GM12864 (cell line): ENCODE measurements around the gene SV2C.

Experiments
- DNase-seq: peaks from one replicate; pipeline ENCODE4 v3.0.0-alpha.2; 2011; ENCODE audit warnings: low read depth
- H3K4me3 ChIP-seq: 2 replicates; pipeline ENCODE4 v1.5.1; 2011; ENCODE audit warnings: mild to moderate bottlenecking, low read depth, low read length, control low read depth
- CTCF ChIP-seq: IDR thresholded peaks from 2 replicates; pipeline ENCODE4 v1.5.1; 2011; ENCODE audit warnings: low read depth, mild to moderate bottlenecking, moderate library complexity, low read length, control low read depth, inconsistent platforms; ENCODE audit errors: missing control alignments

SV2C gene

GRCh38 chr5:76337953-76338451, 254.8 kb downstream of the SV2C start:
- no peak for DNase-seq
- TF ChIP-seq CTCF = peak; percentile 58
- H3K4me3 ChIP-seq = no peak overlapping the region

GRCh38 chr5:76339919-76340318, 256.7 kb downstream of the SV2C start:
- DNase-seq = no peak
- no peak overlapping the region for H3K4me3 ChIP-seq
- no peak for TF ChIP-seq CTCF

DNA sequence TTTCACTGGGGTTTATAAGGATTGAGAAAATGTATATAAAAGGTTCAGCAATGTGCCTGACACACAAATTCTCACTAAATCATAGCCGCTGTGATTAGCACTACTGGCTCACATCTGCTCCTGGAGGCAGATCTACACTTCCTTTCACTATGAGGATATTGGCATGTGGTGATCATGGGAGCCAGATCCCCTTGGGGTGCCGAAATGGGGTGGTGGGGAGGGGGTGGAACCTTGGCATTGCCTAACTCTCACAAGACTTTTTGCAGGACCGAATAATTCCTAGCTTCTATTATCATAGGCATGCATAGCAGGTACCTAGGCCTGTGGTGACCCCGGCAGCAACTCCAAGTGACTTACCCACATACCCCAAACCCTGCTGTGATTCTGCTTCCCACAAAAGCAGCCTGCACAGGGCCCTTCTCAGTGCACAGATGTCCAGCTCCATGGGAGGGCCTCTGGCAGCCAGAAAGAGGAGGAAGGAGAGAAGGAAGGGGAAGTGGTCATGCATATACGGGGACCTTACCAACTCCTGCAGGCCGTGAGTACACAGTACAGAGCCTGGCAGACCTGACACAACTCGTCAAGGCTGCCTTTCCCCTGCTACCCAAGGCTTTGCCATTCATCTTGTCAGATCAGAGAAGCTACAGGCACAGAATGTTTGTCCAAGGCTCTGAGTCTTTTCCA, 258.6 kb downstream of the SV2C start:
- no peak for TF ChIP-seq CTCF
- no peak for DNase-seq
- no peak overlapping the region for H3K4me3 ChIP-seq

DNA sequence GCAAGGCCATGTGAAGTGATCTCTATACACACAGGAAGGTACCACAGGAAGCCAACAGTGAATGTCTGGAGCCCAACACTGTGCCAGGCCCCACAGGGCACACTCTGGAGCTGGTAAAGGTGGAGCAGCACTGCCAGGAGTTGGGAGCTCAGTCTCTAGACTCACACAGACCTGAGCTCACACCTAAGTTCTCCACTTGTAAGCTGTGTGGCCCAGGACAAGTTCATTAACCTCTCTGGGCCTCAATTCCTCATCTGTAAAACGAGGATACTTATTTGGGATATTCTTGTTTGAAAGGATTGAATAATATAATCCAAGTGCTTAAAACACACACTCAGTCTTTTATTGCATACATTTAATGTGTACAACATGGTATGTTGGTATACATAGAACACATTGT, 259.3 kb downstream of the SV2C start:
- TF ChIP-seq CTCF = no peak
- no peak overlapping the region for H3K4me3 ChIP-seq
- DNase-seq = no peak

DNA sequence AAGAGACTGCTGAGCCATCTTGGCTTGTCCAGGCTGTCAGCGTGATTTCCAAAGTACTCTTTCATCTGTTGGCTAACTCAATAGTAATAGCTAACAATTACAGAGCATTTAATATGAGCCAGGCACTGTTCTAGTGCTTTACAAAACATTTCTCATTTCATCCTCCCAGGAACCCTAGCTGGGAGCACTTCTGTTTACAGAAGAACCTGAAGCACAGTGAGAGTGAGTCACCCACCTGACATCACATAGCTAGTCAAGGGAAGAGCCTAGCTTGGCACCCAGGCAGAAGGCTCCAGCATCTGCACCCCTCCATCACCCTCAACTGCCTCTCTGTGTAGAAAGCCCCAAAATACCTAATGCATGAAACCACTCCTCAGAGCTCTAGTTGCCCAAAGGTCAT, 262.4 kb downstream of the SV2C start:
- H3K4me3 ChIP-seq = no peak overlapping the region
- TF ChIP-seq CTCF = no peak
- DNase-seq = no peak

- no peak for TF ChIP-seq CTCF
These were observed 268.0 kb downstream of the SV2C start for GRCh38 chr5:76351176-76351575.

GRCh38 chr5:76351577-76351976, 268.4 kb downstream of the SV2C start:
- DNase-seq = peak; percentile 79
- H3K4me3 ChIP-seq = no peak overlapping the region

More at GRCh38 chr5:76351176-76351575, 268.0 kb downstream of the SV2C start:
- DNase-seq = no peak
- no peak overlapping the region for H3K4me3 ChIP-seq

More at GRCh38 chr5:76351577-76351976, 268.4 kb downstream of the SV2C start:
- no peak for TF ChIP-seq CTCF
